Stimulated activated CD4-positive, alpha-beta T cell treated with anti-CD3 and anti-CD28 coated beads, TNF-alpha, amount 100 ng/mL, for 24 hours (primary cell): ENCODE data around the gene ANKRD6.

Experiments used
- DNase-seq, 3 experiments: peaks; one replicate each; pipeline ENCODE4 v3.0.0-alpha.2; 2020; ENCODE audit warnings: low read depth in 3 of 3

The ANKRD6 gene

GRCh38 chr6:89413006-89413400 is 19.9 kb upstream of the ANKRD6 start:
- no peak for DNase-seq

- no peak for DNase-seq
These were observed 18.7 kb upstream of the ANKRD6 start for GRCh38 chr6:89414215-89414614.

GRCh38 chr6:89415185-89415584 is 17.8 kb upstream of the ANKRD6 start:
- DNase-seq, result no peak

GRCh38 chr6:89416796-89417195 is 16.2 kb upstream of the ANKRD6 start:
- no peak for DNase-seq

- no peak for DNase-seq
These were observed 2.6 kb upstream of the ANKRD6 start for GRCh38 chr6:89430201-89430962.

- no peak for DNase-seq
These were observed 549 bp downstream of the ANKRD6 start for GRCh38 chr6:89433252-89434149.

- no peak for DNase-seq
These were observed 1.2 kb downstream of the ANKRD6 start for GRCh38 chr6:89434150-89434499.

GRCh38 chr6:89434954-89435353 is 2.0 kb downstream of the ANKRD6 start:
- DNase-seq, result no peak

GRCh38 chr6:89436226-89436625 is 3.3 kb downstream of the ANKRD6 start:
- no peak for DNase-seq

GRCh38 chr6:89438248-89438647 is 5.3 kb downstream of the ANKRD6 start:
- DNase-seq, result no peak

- no peak for DNase-seq
These were observed 6.1 kb downstream of the ANKRD6 start for GRCh38 chr6:89439014-89439413.

GRCh38 chr6:89440200-89440599 is 7.2 kb downstream of the ANKRD6 start:
- DNase-seq, result no peak

- no peak for DNase-seq
These were observed 10.7 kb downstream of the ANKRD6 start for GRCh38 chr6:89443658-89444057.

GRCh38 chr6:89449193-89449592 is 16.2 kb downstream of the ANKRD6 start:
- DNase-seq, result no peak

GRCh38 chr6:89452281-89452680 is 19.3 kb downstream of the ANKRD6 start:
- no peak for DNase-seq

- DNase-seq, result no peak
These were observed 21.3 kb downstream of the ANKRD6 start for GRCh38 chr6:89454300-89454699.

GRCh38 chr6:89458704-89459103 is 25.8 kb downstream of the ANKRD6 start:
- DNase-seq, result no peak

GRCh38 chr6:89459501-89459900 is 26.5 kb downstream of the ANKRD6 start:
- DNase-seq, result no peak

- no peak for DNase-seq
These were observed 27.8 kb downstream of the ANKRD6 start for GRCh38 chr6:89460713-89461112.

- no peak for DNase-seq
These were observed 29.6 kb downstream of the ANKRD6 start for GRCh38 chr6:89462503-89462902.

- no peak for DNase-seq
These were observed 31.3 kb downstream of the ANKRD6 start for GRCh38 chr6:89464295-89464694.

GRCh38 chr6:89467437-89467836 is 34.5 kb downstream of the ANKRD6 start:
- no peak for DNase-seq

GRCh38 chr6:89468998-89469397 is 36.0 kb downstream of the ANKRD6 start:
- no peak for DNase-seq
